WERI-Rb-1 (cell line): ENCODE results near the gene EDC3.

Experiments
- DNase-seq: peaks from one replicate; pipeline ENCODE4 v3.0.0-alpha.2; 2020
- H3K27ac ChIP-seq: fragments of 250-450 bp; sonication (Bioruptor Pico); 2 replicates; pipeline ENCODE4 v1.5.1; 2020; ENCODE audit warnings: mild to moderate bottlenecking, moderate library complexity
- H3K27me3 ChIP-seq: fragments of 250-450 bp; sonication (Bioruptor Pico); 2 replicates; pipeline ENCODE4 v1.5.1; 2021; ENCODE audit warnings: mild to moderate bottlenecking, low read depth, moderate library complexity; ENCODE audit not compliant: insufficient read depth, severe bottlenecking
- H3K36me3 ChIP-seq: fragments of 250-450 bp; sonication (Bioruptor Pico); 2 replicates; pipeline ENCODE4 v1.5.1; 2020; ENCODE audit warnings: mild to moderate bottlenecking, moderate library complexity
- H3K4me3 ChIP-seq: 2 replicates; pipeline ENCODE4 v1.5.1; 2011; ENCODE audit warnings: low read depth, mild to moderate bottlenecking, control low read depth, low read length
- H3K9me3 ChIP-seq: fragments of 250-450 bp; sonication (Bioruptor Pico); 2 replicates; pipeline ENCODE4 v1.5.1; 2021; ENCODE audit warnings: mild to moderate bottlenecking, moderate library complexity; ENCODE audit not compliant: severe bottlenecking
- CTCF ChIP-seq: IDR thresholded peaks from 2 replicates; pipeline ENCODE4 v1.5.1; 2011; ENCODE audit warnings: low read depth, mild to moderate bottlenecking, control low read depth, inconsistent platforms, low read length

Gene EDC3

GRCh38 chr15:74611834-74612233, 84.0 kb downstream of the EDC3 start:
- no peak overlapping the region for H3K4me3 ChIP-seq
- no peaks in the 10 kb centered on the region for H3K9me3 ChIP-seq
- TF ChIP-seq CTCF = no peak
- H3K27ac ChIP-seq = no peak overlapping the region
- H3K27me3 ChIP-seq = no peaks in the 10 kb centered on the region
- no peaks in the 10 kb centered on the region for H3K36me3 ChIP-seq
- no peak for DNase-seq

GRCh38 chr15:74611341-74611740, 84.5 kb downstream of the EDC3 start:
- Histone ChIP-seq H3K27me3 (no peaks in the 10 kb centered on the region), H3K27ac (no peak overlapping the region)
- no peak for TF ChIP-seq CTCF

GRCh38 chr15:74610302-74610951, 85.4 kb downstream of the EDC3 start:
- Histone ChIP-seq H3K36me3 (no peaks in the 10 kb centered on the region), H3K9me3 (no peaks in the 10 kb centered on the region), H3K4me3 (no peak overlapping the region), H3K27ac (no peak overlapping the region), H3K27me3 (no peaks in the 10 kb centered on the region)
- no peak for TF ChIP-seq CTCF
- no peak for DNase-seq

More at GRCh38 chr15:74611341-74611740, 84.5 kb downstream of the EDC3 start:
- DNase-seq = no peak
- Histone ChIP-seq H3K36me3 (no peaks in the 10 kb centered on the region), H3K4me3 (no peak overlapping the region), H3K9me3 (no peaks in the 10 kb centered on the region)

GRCh38 chr15:74609938-74610301, 85.9 kb downstream of the EDC3 start:
- Histone ChIP-seq H3K36me3 (no peaks in the 10 kb centered on the region), H3K27ac (no peak overlapping the region), H3K9me3 (no peaks in the 10 kb centered on the region), H3K27me3 (no peaks in the 10 kb centered on the region), H3K4me3 (no peak overlapping the region)
- DNase-seq = no peak
- TF ChIP-seq CTCF = no peak

- Histone ChIP-seq H3K27me3 (no peaks in the 10 kb centered on the region), H3K36me3 (no peaks in the 10 kb centered on the region), H3K27ac (no peak overlapping the region), H3K4me3 (no peak overlapping the region), H3K9me3 (no peaks in the 10 kb centered on the region)
- no peak for DNase-seq
- no peak for TF ChIP-seq CTCF
Observed at GRCh38 chr15:74608786-74609185, 87.0 kb downstream of the EDC3 start.

GRCh38 chr15:74605795-74606150, 90.1 kb downstream of the EDC3 start:
- no peak for TF ChIP-seq CTCF
- H3K9me3 ChIP-seq = no peaks in the 10 kb centered on the region
- DNase-seq = no peak
- no peaks in the 10 kb centered on the region for H3K27me3 ChIP-seq
- H3K4me3 ChIP-seq = no peak overlapping the region
- H3K36me3 ChIP-seq = no peaks in the 10 kb centered on the region
- H3K27ac ChIP-seq = no peak overlapping the region
